ENCODE data around the gene DRC7.

The DRC7 gene

DNA sequence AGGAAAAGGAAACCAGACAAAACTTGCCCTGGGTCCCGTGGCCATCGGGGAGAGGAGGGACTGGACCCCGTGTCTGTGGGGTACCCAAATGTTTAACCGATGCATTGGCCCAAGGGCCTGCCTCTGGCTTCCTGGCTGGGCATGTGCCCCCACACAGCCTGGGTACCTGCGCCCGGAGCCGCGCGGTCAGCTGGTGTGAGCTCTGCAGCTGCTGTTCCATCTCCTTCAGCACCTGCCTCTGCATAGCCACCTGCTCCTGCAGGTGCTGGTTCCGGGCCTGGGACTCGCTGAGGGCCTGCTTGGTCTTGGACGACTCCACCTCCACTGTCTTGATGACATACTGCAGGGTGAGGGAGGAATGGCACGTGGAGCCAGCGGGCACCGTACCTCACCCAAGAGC is 75.8 kb downstream of the DRC7 start:
- Histone ChIP-seq H3K27me3 (ENCODE audit: control insufficient read depth, insufficient read depth, low read length) (no peaks in the 10 kb centered on the region), H3K4me1 (no peaks in the 10 kb centered on the region), H3K4me3 (ENCODE audit: low read depth, low read length) (no peak overlapping the region), H2AFZ (no peak overlapping the region), H3K4me2 (ENCODE audit: low read length) (no peak overlapping the region), H3K9me3 (ENCODE audit: control insufficient read depth, low read length) (no peaks in the 10 kb centered on the region), H3K9ac (no peak overlapping the region), H3K36me3 (ENCODE audit: control insufficient read depth, insufficient read depth, low read length) (no peaks in the 10 kb centered on the region), H3K79me2 (no peaks in the 10 kb centered on the region), H3K27ac (no peak overlapping the region)
- TF ChIP-seq, protein P1, sequence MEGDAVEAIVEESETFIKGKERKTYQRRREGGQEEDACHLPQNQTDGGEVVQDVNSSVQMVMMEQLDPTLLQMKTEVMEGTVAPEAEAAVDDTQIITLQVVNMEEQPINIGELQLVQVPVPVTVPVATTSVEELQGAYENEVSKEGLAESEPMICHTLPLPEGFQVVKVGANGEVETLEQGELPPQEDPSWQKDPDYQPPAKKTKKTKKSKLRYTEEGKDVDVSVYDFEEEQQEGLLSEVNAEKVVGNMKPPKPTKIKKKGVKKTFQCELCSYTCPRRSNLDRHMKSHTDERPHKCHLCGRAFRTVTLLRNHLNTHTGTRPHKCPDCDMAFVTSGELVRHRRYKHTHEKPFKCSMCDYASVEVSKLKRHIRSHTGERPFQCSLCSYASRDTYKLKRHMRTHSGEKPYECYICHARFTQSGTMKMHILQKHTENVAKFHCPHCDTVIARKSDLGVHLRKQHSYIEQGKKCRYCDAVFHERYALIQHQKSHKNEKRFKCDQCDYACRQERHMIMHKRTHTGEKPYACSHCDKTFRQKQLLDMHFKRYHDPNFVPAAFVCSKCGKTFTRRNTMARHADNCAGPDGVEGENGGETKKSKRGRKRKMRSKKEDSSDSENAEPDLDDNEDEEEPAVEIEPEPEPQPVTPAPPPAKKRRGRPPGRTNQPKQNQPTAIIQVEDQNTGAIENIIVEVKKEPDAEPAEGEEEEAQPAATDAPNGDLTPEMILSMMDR (IDR thresholded peaks at IDR 0.05): no peak

DNA sequence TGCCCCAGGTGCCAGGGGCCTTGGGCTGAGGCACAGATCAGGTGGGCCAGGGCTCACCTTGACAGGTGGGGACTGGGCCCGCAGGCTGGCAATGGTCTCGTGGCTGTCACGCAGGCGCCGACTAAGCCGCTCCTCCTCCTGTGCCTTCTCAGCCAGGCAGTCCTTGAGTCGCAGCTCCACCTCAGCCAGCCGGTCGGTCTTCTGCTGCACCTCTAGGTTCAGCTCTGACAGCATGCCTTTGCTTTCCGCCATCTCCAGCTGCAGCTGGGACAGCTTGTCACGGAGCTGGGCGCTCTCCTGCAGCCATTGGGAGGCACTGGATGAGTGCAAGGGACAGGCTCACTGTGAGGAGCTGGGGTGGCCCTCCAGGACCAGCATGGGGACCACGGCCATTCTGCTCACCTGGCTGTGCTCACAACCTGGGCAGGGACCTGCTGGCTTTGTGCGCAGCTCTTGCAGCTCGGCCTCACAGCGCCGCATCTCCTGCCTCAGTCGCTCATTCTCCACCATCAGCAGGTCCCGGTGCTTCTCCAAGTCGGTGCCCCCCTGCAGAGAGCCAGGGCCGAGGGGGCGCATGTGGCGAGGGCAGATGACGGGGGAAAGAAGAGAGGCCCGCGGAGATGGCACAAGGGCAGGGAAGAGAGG is 76.7 kb downstream of the DRC7 start:
- no peak overlapping the region for H3K27ac ChIP-seq

DNA sequence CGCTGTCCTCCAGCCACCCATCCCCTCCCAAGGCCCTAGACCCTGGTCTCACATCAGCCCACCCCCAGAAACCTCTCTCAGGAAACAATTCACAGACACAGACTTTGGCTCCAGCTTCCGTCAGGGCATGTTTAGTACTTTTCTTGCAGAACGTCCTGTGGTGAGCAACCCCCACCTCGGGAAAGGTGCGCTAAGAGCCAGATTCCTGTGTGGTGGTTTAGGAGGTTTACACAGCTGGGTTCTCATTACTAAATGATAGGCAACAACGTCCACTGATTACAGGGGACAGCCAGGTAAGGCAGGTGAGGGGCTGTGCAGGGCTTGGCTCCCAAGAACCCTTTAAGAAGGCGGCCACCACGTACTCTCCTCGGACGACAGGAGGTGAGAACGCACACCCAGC is 78.4 kb downstream of the DRC7 start:
- Histone ChIP-seq H3K27ac (no peak overlapping the region), H2AFZ (no peak overlapping the region), H3K4me1 (no peaks in the 10 kb centered on the region), H3K36me3 (ENCODE audit: control insufficient read depth, insufficient read depth, low read length) (no peaks in the 10 kb centered on the region), H3K4me2 (ENCODE audit: low read length) (no peak overlapping the region), H3K9ac (no peak overlapping the region), H3K4me3 (ENCODE audit: low read depth, low read length) (no peak overlapping the region), H3K27me3 (ENCODE audit: control insufficient read depth, insufficient read depth, low read length) (no peaks in the 10 kb centered on the region), H3K79me2 (peaks cover 4% of the 10 kb centered on the region), H3K9me3 (ENCODE audit: control insufficient read depth, low read length) (no peaks in the 10 kb centered on the region)
- TF ChIP-seq, protein P1 (IDR thresholded peaks at IDR 0.05): no peak

More for the DNA sequence above, 76.7 kb downstream of the DRC7 start:
- H3K4me2 ChIP-seq (ENCODE audit: low read length): no peak overlapping the region
- peaks cover under 1% of the 10 kb centered on the region for H3K79me2 ChIP-seq
- no peak overlapping the region for H3K4me3 ChIP-seq (ENCODE audit: low read depth, low read length)
- TF ChIP-seq, protein P1 (IDR thresholded peaks at IDR 0.05): no peak
- no peaks in the 10 kb centered on the region for H3K9me3 ChIP-seq (ENCODE audit: control insufficient read depth, low read length)
- H3K9ac ChIP-seq: no peak overlapping the region
- no peaks in the 10 kb centered on the region for H3K4me1 ChIP-seq
- no peaks in the 10 kb centered on the region for H3K36me3 ChIP-seq (ENCODE audit: control insufficient read depth, insufficient read depth, low read length)
- H2AFZ ChIP-seq: no peak overlapping the region
- H3K27me3 ChIP-seq (ENCODE audit: control insufficient read depth, insufficient read depth, low read length): no peaks in the 10 kb centered on the region

DNA sequence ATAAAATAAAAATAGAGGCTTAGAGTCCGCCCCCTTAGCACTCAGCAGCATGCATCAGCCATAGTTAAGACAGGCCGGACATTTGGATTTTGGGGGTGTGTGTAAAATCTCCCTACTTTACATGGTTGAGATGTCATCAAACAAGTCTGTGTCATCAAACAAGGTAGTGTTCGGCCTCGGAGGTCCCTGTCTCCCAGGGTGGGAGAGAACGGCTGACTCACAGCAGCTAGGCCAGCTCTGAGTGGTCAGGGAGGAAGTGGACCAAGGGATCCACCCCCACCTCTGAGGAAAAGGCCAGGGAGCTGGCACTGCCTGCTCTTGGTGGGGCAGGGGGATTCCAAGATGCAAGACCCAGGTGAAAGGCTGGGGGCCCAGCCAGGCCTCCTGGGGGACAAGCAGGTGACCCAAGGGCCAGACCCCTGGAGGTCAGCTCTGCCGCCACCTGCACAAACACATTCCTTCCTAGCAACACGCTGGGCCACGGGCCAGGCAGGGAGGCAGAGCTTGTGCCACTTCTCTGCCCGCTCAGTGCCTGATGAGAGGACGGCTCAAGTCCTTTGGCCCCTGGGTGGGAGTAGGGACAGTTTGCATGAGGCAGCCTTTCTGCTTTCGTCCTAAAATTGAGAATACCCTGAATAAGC is 79.2 kb downstream of the DRC7 start:
- Histone ChIP-seq H3K79me2 (peaks cover 4% of the 10 kb centered on the region), H2AFZ (no peak overlapping the region), H3K4me2 (ENCODE audit: low read length) (no peak overlapping the region), H3K9me3 (ENCODE audit: control insufficient read depth, low read length) (no peaks in the 10 kb centered on the region), H3K27ac (no peak overlapping the region), H3K36me3 (ENCODE audit: control insufficient read depth, insufficient read depth, low read length) (no peaks in the 10 kb centered on the region), H3K4me1 (no peaks in the 10 kb centered on the region), H3K27me3 (ENCODE audit: control insufficient read depth, insufficient read depth, low read length) (no peaks in the 10 kb centered on the region), H3K9ac (no peak overlapping the region), H3K4me3 (ENCODE audit: low read depth, low read length) (no peak overlapping the region)
- TF ChIP-seq, protein P1 (IDR thresholded peaks at IDR 0.05): no peak

Data from parathyroid adenoma (tissue), 2 donors.